HepG2 (cell line): Measurements from ENCODE around the gene RILP. TPM values are rescaled to one million over a fixed set of nuclear protein-coding genes. Genes with fewer than 3 reads are reported as not detected.
A peak's percentile ranks its signal among the peaks of the same experiment; 100 is the strongest.

Source experiments
- BHLHE40 ChIP-seq: IDR thresholded peaks from 2 replicates; pipeline ENCODE4 v1.6.1; 2011; ENCODE audit warnings: low read length, improper control_type of control experiment
- DMAP1 ChIP-seq: IDR thresholded peaks from 2 replicates; pipeline ENCODE4 v1.6.1; 2016
- DNMT1 ChIP-seq: sonication (generic); formaldehyde crosslinking; IDR thresholded peaks from 2 replicates; pipeline ENCODE4 v1.5.1; 2020; ENCODE audit warnings: mild to moderate bottlenecking, missing genetic modification reagents
- ETS1 ChIP-seq: sonication (generic); formaldehyde crosslinking; IDR thresholded peaks from 2 replicates; pipeline ENCODE4 v1.4.0; 2020; ENCODE audit warnings: missing genetic modification reagents
- HHEX ChIP-seq: IDR thresholded peaks from 2 replicates; pipeline ENCODE4 v1.6.1; 2016; ENCODE audit warnings: control low read depth
- HIVEP1 ChIP-seq: sonication (generic); formaldehyde crosslinking; IDR thresholded peaks from 2 replicates; pipeline ENCODE4 v1.4.0; 2020; ENCODE audit warnings: mild to moderate bottlenecking, missing genetic modification reagents
- ISL2 ChIP-seq: sonication (generic); formaldehyde crosslinking; IDR thresholded peaks from 2 replicates; pipeline ENCODE4 v1.5.0; 2020; ENCODE audit warnings: missing genetic modification reagents
- MTA3 ChIP-seq: sonication (generic); formaldehyde crosslinking; IDR thresholded peaks from 2 replicates; pipeline ENCODE4 v1.4.0; 2020; ENCODE audit warnings: missing genetic modification reagents
- MTERF4 ChIP-seq: sonication (generic); formaldehyde crosslinking; IDR thresholded peaks from 2 replicates; pipeline ENCODE4 v1.8.0; 2023; ENCODE audit warnings: mild to moderate bottlenecking, missing genetic modification reagents
- NCOA2 ChIP-seq: sonication (generic); formaldehyde crosslinking; IDR thresholded peaks from 2 replicates; pipeline ENCODE4 v1.8.0; 2022; ENCODE audit warnings: inconsistent platforms
- TCF12 ChIP-seq, 2 experiments: fragments of 450-650 bp in 1 of 2; sonication (generic) in 1 of 2; formaldehyde crosslinking in 1 of 2; IDR thresholded peaks; 2 replicates each; pipeline versions ENCODE4 v1.6.1 to v1.8.0; 2017 to 2022; ENCODE audit warnings: antibody characterized with exemption in 1 of 2, mild to moderate bottlenecking in 1 of 2, missing genetic modification reagents in 1 of 2, moderate library complexity in 1 of 2
- YEATS4 ChIP-seq: sonication (generic); formaldehyde crosslinking; IDR thresholded peaks from 2 replicates; pipeline ENCODE4 v1.4.0; 2020; ENCODE audit warnings: missing genetic modification reagents, borderline replicate concordance
- ZBTB3 ChIP-seq: sonication (generic); formaldehyde crosslinking; IDR thresholded peaks from 2 replicates; pipeline ENCODE4 v1.4.0; 2020; ENCODE audit warnings: low read depth, mild to moderate bottlenecking, moderate library complexity, missing genetic modification reagents, borderline replicate concordance
- ZBTB7B ChIP-seq: sonication (generic); formaldehyde crosslinking; IDR thresholded peaks from 2 replicates; pipeline ENCODE4 v1.4.0; 2020; ENCODE audit warnings: missing genetic modification reagents
- ZFP62 ChIP-seq: sonication (generic); formaldehyde crosslinking; IDR thresholded peaks from 2 replicates; pipeline ENCODE4 v1.4.0; 2020; ENCODE audit warnings: missing genetic modification reagents
- ZMAT3 ChIP-seq: sonication (generic); formaldehyde crosslinking; conservative IDR thresholded peaks from 2 replicates; pipeline ENCODE4 v1.7.0; 2021; ENCODE audit warnings: missing genetic modification reagents
- ZNF121 ChIP-seq: sonication (generic); formaldehyde crosslinking; IDR thresholded peaks from 2 replicates; pipeline ENCODE4 v1.5.0; 2020; ENCODE audit warnings: mild to moderate bottlenecking, missing genetic modification reagents
- ZNF180 ChIP-seq: sonication (generic); formaldehyde crosslinking; IDR thresholded peaks from 2 replicates; pipeline ENCODE4 v1.4.0; 2020; ENCODE audit warnings: low read depth, missing genetic modification reagents, borderline replicate concordance
- ZNF251 ChIP-seq: sonication (generic); formaldehyde crosslinking; IDR thresholded peaks from 2 replicates; pipeline ENCODE4 v1.9.0; 2021; ENCODE audit warnings: mild to moderate bottlenecking, missing genetic modification reagents
- ZNF441 ChIP-seq: sonication (generic); formaldehyde crosslinking; IDR thresholded peaks from 2 replicates; pipeline ENCODE4 v1.7.0; 2021; ENCODE audit warnings: missing genetic modification reagents, borderline replicate concordance
- ZNF598 ChIP-seq: sonication (generic); formaldehyde crosslinking; IDR thresholded peaks from 2 replicates; pipeline ENCODE4 v1.5.1; 2020; ENCODE audit warnings: mild to moderate bottlenecking, missing genetic modification reagents, borderline replicate concordance
- ZNF746 ChIP-seq: sonication (generic); formaldehyde crosslinking; IDR thresholded peaks from 2 replicates; pipeline ENCODE4 v1.8.0; 2022; ENCODE audit warnings: mild to moderate bottlenecking, missing genetic modification reagents
- ZNF75D ChIP-seq: sonication (generic); formaldehyde crosslinking; IDR thresholded peaks from 2 replicates; pipeline ENCODE4 v1.8.1; 2023; ENCODE audit warnings: missing genetic modification reagents, mild to moderate bottlenecking, borderline replicate concordance
- ZSCAN31 ChIP-seq: sonication (generic); formaldehyde crosslinking; IDR thresholded peaks from 2 replicates; pipeline ENCODE4 v1.5.0; 2020; ENCODE audit warnings: low read depth, mild to moderate bottlenecking, missing genetic modification reagents
- ZSCAN5A ChIP-seq: sonication (generic); formaldehyde crosslinking; IDR thresholded peaks from 2 replicates; pipeline ENCODE4 v1.8.0; 2022; ENCODE audit warnings: mild to moderate bottlenecking, missing genetic modification reagents, borderline replicate concordance
- polyA plus RNA-seq, 8 experiments: library from polyadenylated mRNA; depleted of rRNA in 3 of 8; stranded (reverse) in 7 of 8; unstranded in 1 of 8; fragments of >200 nt; fragmentation: Illumina TruSeq in 4 of 8; extraction: Trizol in 4 of 8; gene quantifications; 2 replicates each; pipeline versions ENCODE4 v1.2.1 to v1.2.3, GENCODE V29; 2011 to 2016; ENCODE audit warnings: low read depth in 4 of 8, missing spikeins in 1 of 8, mixed read lengths in 1 of 8; ENCODE audit not compliant: insufficient read depth in 1 of 8
- total RNA-seq, 5 experiments: library from RNA; depleted of rRNA; stranded (reverse); fragments of >200 nt; fragmentation: Illumina TruSeq; extraction: Trizol; gene quantifications; 2 replicates each; pipeline ENCODE4 v1.2.3, GENCODE V29; 2016; ENCODE audit warnings: low read depth in 1 of 5
- TF ChIP-seq, protein P1 (sequence below): IDR thresholded peaks from 2 replicates; pipeline ENCODE4 v1.6.1; 2016; ENCODE audit warnings: low read depth, borderline replicate concordance
- TF ChIP-seq, protein P2 (sequence below), 2 experiments: fragments of 450-650 bp in 1 of 2; sonication (generic) in 1 of 2; formaldehyde crosslinking; IDR thresholded peaks; 2 replicates each; pipeline versions ENCODE4 v1.5.0 to v1.8.0; 2020 to 2022; ENCODE audit warnings: mild to moderate bottlenecking in 1 of 2, missing genetic modification reagents in 1 of 2

Gene RILP
- total and polyA plus RNA-seq, 2 of the 13 experiments (the other 11 are each of a cell fraction or from before 2014, with no cell fraction given) = 6.6 to 8.1 TPM

GRCh38 chr17:1649844-1650501 lies at the start of gene RILP (continued):
- TF ChIP-seq MTERF4 = no peak
- peak; percentile 63; the same call in 1 of the 2 replicates for TF ChIP-seq ZMAT3 (CRISPR knock-in tag)
- no peak for TF ChIP-seq ZSCAN5A
- TF ChIP-seq HIVEP1 (CRISPR knock-in tag) = no peak
- TF ChIP-seq HHEX (CRISPR knock-in tag) = no peak
- TF ChIP-seq, protein P1, sequence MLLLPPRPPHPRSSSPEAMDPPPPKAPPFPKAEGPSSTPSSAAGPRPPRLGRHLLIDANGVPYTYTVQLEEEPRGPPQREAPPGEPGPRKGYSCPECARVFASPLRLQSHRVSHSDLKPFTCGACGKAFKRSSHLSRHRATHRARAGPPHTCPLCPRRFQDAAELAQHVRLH (CRISPR knock-in tag) = peak; percentile 74; the same call in 1 of the 2 replicates
- TF ChIP-seq MTA3 (CRISPR knock-in tag) = no peak
- TF ChIP-seq BHLHE40 = no peak
- TF ChIP-seq ZNF180 = no peak
- TF ChIP-seq NCOA2 = no peak; the same call in 1 of the 2 replicates
- no peak for TF ChIP-seq TCF12 (IDR thresholded peaks at IDR 0.05)
- no peak for TF ChIP-seq TCF12 (CRISPR knock-in tag; IDR thresholded peaks at IDR 0.05)
- peak; percentile 66; the same call in 1 of the 2 replicates for TF ChIP-seq ZSCAN31
- no peak for TF ChIP-seq DNMT1 (CRISPR knock-in tag)
- no peak; the same call in 1 of the 2 replicates for TF ChIP-seq ZBTB7B
- TF ChIP-seq ZBTB3 (CRISPR knock-in tag) = no peak
- no peak for TF ChIP-seq ZNF75D (CRISPR knock-in tag)
- no peak; the same call in 1 of the 2 replicates for TF ChIP-seq YEATS4
- TF ChIP-seq ZNF441 (CRISPR knock-in tag) = peak; percentile 76; the same call in 1 of the 2 replicates
- no peak for TF ChIP-seq ZNF251 (CRISPR knock-in tag)
- TF ChIP-seq ISL2 (CRISPR knock-in tag) = no peak; the same call in 1 of the 2 replicates
- TF ChIP-seq ETS1 (CRISPR knock-in tag) = no peak
- TF ChIP-seq DMAP1 (CRISPR knock-in tag) = peak; percentile 9; the same call in 1 of the 2 replicates
- TF ChIP-seq, protein P2, sequence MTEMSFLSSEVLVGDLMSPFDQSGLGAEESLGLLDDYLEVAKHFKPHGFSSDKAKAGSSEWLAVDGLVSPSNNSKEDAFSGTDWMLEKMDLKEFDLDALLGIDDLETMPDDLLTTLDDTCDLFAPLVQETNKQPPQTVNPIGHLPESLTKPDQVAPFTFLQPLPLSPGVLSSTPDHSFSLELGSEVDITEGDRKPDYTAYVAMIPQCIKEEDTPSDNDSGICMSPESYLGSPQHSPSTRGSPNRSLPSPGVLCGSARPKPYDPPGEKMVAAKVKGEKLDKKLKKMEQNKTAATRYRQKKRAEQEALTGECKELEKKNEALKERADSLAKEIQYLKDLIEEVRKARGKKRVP (CRISPR knock-in tag; IDR thresholded peaks at IDR 0.05) = 0 out of 4 replicates have a peak, but pooled peaks of 1 of the 2 experiments have one; percentile 38
- no peak for TF ChIP-seq ZNF598 (CRISPR knock-in tag)
- no peak for TF ChIP-seq ZNF746
- no peak for TF ChIP-seq ZFP62
- peak; percentile 32; the same call in 1 of the 2 replicates for TF ChIP-seq ZNF121 (CRISPR knock-in tag)
